HL-60/S4 treated with retinoic acid at 250 ng/mL for 4 days and 3 days (cell line): ENCODE results near the gene CYP1A2.

Experiments used
- in situ Hi-C: fragments of 300-500 bp; cut with MboI; formaldehyde crosslinking; loops from 2 replicates; pipeline ENCODE4 v1.7.0; 2022; ENCODE audit warnings: low sequenced_read_pairs

CYP1A2 gene

DNA sequence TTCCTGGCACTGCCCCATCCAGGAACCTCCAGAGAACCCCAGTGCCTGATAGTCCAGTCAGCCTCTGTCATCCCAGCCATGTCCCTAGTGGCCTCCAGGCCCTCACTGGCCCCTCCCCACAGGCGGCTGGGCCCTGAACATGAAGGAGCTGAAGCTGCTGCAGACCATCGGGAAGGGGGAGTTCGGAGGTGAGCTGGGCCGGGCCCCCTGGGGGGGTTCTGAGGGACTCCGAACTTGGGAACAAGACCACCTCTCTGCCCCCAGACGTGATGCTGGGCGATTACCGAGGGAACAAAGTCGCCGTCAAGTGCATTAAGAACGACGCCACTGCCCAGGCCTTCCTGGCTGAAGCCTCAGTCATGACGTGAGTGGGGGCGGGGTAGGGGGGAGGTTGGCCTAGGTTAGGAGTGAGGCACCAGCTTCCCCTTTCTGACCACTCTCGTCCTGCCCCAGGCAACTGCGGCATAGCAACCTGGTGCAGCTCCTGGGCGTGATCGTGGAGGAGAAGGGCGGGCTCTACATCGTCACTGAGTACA lies 52.0 kb downstream of the CYP1A2 start:
- in situ Hi-C loops: no loop called here

DNA sequence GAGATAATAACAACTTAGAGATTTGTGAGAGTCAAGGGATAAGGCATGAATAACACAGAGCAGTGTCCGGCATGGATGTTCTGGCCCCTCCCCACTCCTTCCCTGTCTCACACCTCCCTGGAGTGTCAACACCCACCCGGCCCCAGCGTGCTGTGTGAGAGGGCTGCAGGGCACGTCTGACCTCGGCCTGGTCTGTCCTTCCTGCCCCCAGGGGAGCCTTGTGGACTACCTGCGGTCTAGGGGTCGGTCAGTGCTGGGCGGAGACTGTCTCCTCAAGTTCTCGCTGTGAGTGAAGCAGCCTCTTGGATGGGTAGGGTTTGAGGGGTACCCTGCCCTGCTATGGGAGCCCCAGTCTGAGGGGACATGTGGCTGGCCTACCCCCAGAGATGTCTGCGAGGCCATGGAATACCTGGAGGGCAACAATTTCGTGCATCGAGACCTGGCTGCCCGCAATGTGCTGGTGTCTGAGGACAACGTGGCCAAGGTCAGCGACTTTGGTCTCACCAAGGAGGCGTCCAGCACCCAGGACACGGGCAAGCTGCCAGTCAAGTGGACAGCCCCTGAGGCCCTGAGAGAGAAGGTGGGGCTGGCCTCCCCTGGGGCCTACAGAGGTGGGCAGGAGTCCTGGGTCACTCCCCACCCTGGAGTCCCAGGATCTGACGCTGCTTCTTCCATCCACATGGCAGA lies 52.8 kb downstream of the CYP1A2 start:
- in situ Hi-C loops: no loop called here

DNA sequence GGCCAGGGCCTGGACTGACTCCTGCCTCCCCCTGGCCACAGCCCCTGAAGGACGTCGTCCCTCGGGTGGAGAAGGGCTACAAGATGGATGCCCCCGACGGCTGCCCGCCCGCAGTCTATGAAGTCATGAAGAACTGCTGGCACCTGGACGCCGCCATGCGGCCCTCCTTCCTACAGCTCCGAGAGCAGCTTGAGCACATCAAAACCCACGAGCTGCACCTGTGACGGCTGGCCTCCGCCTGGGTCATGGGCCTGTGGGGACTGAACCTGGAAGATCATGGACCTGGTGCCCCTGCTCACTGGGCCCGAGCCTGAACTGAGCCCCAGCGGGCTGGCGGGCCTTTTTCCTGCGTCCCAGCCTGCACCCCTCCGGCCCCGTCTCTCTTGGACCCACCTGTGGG lies 53.6 kb downstream of the CYP1A2 start:
- in situ Hi-C loops: no loop called here

DNA sequence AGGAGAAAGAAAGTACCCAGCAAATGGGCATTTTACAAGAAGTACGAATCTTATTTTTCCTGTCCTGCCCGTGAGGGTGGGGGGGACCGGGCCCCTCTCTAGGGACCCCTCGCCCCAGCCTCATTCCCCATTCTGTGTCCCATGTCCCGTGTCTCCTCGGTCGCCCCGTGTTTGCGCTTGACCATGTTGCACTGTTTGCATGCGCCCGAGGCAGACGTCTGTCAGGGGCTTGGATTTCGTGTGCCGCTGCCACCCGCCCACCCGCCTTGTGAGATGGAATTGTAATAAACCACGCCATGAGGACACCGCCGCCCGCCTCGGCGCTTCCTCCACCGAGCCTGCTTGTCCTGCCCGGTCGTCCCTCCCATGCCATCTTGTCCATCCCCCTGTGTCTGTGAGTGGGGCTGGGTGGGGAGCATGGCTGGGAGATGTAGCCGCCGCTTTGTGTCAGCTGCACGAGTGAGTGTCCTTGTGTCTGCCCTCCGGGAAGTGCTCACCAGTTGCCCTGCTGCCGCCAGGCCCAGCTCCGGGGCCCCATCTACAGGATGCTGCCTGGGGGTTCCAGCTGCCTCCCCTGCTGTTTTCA lies 54.3 kb downstream of the CYP1A2 start:
- in situ Hi-C loops: no loop called here

DNA sequence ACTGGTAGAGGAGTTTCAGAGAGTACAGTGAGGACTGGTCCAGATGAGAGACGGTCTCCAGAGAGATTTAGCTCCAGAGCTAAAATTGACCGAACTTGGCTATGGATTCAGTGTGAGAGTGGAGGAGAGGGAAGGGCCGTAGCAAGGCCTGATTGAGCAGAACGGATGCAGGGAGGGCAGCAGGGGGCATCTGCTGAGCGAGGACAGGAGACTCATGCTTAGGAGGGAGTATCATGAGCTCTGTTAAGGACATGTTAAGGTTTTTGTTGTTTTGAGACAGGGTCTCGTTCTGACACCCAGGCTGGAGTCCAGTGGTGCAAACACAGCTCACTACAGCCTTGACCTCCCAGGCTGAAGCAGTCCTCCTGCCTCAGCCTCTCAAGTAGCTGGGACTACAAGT lies 56.3 kb downstream of the CYP1A2 start:
- in situ Hi-C loops: no loop called here
